Stimulated activated effector memory CD8-positive, alpha-beta T cell treated with anti-CD3 and anti-CD28 coated beads, Interleukin-12 subunit alpha, Interleukin-12 subunit beta, amount 100 ng/mL, for 72 hours (primary cell): ENCODE data around the gene SLC34A3.
"Not testable (repeated sequence)": the region's sequence is repeated elsewhere in the genome, so short reads cannot be mapped to it uniquely, and the experiment has no call there.

Experiments
- ATAC-seq: fragments of 150-1000 bp; cut with Tn5 transposase; 2 replicates; pipeline ENCODE4 v1.10.0; 2021
- DNase-seq, 2 donors: peaks; one replicate each; pipeline ENCODE4 v3.0.0; 2021 to 2022; ENCODE audit warnings: low spot score in 2 of 2
- H3K27ac Mint-ChIP-seq: one replicate; pipeline ENCODE4 v1.8.0; 2022; ENCODE audit warnings: mild to moderate bottlenecking, mixed read lengths
- H3K36me3 Mint-ChIP-seq: one replicate; pipeline ENCODE4 v1.8.0; 2022; ENCODE audit warnings: mild to moderate bottlenecking, mixed read lengths
- H3K4me1 Mint-ChIP-seq: one replicate; pipeline ENCODE4 v1.8.0; 2022; ENCODE audit warnings: mixed read lengths
- H3K4me3 Mint-ChIP-seq: one replicate; pipeline ENCODE4 v1.8.0; 2022; ENCODE audit warnings: mild to moderate bottlenecking, mixed read lengths
- H3K9me3 Mint-ChIP-seq: one replicate; pipeline ENCODE4 v1.8.0; 2022; ENCODE audit warnings: mixed read lengths

SLC34A3 gene

GRCh38 chr9:137239541-137240200, 9.0 kb downstream of the SLC34A3 start:
- H3K4me3 Mint-ChIP-seq, result peak overlapping the region; percentile 85
- peaks cover 48% of the 10 kb centered on the region for H3K36me3 Mint-ChIP-seq
- H3K4me1 Mint-ChIP-seq, result peaks cover 45% of the 10 kb centered on the region
- not testable (repeated sequence) for ATAC-seq, H3K27ac Mint-ChIP-seq, H3K9me3 Mint-ChIP-seq, DNase-seq

- H3K27ac Mint-ChIP-seq, result peak overlapping the region; percentile 98
- DNase-seq, result no peak
These were observed 9.7 kb downstream of the SLC34A3 start for GRCh38 chr9:137240318-137240840.

GRCh38 chr9:137240841-137241489, 10.3 kb downstream of the SLC34A3 start, which contains the start of gene TUBB4B:
Gene TUBB4B, plus strand, starts transcription at chr9:137241287. Its CDS starts 74 bp downstream, at chr9:137241361.
- Mint-ChIP-seq H3K27ac (peak within 1 kb of the TSS; percentile 98), H3K9me3 (no peaks in the 10 kb centered on the region), H3K4me3 (peak within 1 kb of the TSS; percentile 85), H3K4me1 (peaks cover 45% of the 10 kb centered on the region), H3K36me3 (peaks cover 49% of the 10 kb centered on the region)
- peak; percentile 90 to 97 for DNase-seq
- ATAC-seq, result peak; percentile 87

More at GRCh38 chr9:137240318-137240840, 9.7 kb downstream of the SLC34A3 start:
- ATAC-seq, result peak; percentile 46
- H3K4me1 Mint-ChIP-seq, result peaks cover 45% of the 10 kb centered on the region
- H3K4me3 Mint-ChIP-seq, result peak overlapping the region; percentile 85
- H3K36me3 Mint-ChIP-seq, result peaks cover 49% of the 10 kb centered on the region
- no peaks in the 10 kb centered on the region for H3K9me3 Mint-ChIP-seq

GRCh38 chr9:137241490-137242268, 11.0 kb downstream of the SLC34A3 start:
- ATAC-seq (peak; percentile 46), DNase-seq (peak; percentile 64 to 84)
- Mint-ChIP-seq H3K9me3 (no peaks in the 10 kb centered on the region), H3K4me3 (peak overlapping the region; percentile 85), H3K4me1 (peaks cover 45% of the 10 kb centered on the region), H3K27ac (peak overlapping the region; percentile 98), H3K36me3 (peaks cover 49% of the 10 kb centered on the region)

- Mint-ChIP-seq H3K36me3 (peaks cover 49% of the 10 kb centered on the region), H3K27ac (peak overlapping the region; percentile 98), H3K4me3 (peak overlapping the region; percentile 85), H3K9me3 (no peaks in the 10 kb centered on the region), H3K4me1 (peaks cover 45% of the 10 kb centered on the region)
- ATAC-seq (no peak), DNase-seq (no peak)
These were observed 11.8 kb downstream of the SLC34A3 start for GRCh38 chr9:137242269-137243203.

- ATAC-seq, DNase-seq, H3K9me3 Mint-ChIP-seq: not testable (repeated sequence)
- peak overlapping the region; percentile 98 for H3K27ac Mint-ChIP-seq
- peaks cover 43% of the 10 kb centered on the region for H3K4me1 Mint-ChIP-seq
- H3K36me3 Mint-ChIP-seq, result peaks cover 49% of the 10 kb centered on the region
- H3K4me3 Mint-ChIP-seq, result peak overlapping the region; percentile 85
These were observed 12.5 kb downstream of the SLC34A3 start for GRCh38 chr9:137243266-137243625.

DNA sequence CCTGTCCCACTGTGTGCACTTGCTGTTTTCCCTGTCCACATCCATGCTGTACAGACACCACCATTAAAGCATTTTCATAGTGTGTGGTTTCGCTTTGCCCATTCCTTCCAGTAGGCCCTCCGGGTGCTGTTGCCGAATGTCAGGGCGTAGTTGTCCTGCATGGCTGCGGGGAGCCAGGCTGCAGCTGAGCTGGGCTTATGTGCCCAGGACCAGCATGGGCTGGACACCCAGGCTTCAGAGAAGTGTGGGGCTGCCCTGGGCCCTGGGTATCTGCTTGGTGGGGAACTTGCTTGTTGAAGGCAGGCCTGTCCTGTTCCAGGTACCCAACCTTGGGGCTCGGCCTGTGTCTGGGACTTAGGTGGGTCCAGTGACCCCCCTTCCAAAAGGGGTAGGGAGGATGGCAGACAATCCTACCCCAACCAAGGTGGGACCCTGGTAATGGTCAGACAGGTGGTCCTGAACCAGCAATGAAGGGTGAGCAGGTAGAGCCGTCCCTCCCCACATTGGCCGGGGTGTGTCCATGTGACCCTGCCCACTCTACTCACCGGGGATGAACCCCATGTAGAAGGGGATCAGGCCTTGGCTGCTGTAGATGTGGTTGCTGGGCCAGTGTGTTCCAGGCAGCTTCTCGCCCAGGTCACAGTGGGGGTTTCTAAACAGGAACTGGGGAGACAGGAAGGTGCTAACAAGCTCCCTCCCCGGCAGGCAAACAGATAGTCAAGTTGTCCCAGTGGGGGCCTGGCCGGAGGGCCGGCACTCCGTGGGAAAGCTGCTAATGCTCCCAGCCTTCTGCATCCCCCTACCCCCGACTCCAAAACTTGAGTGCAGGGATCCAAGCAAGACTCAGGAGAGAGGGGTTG, 13.2 kb downstream of the SLC34A3 start:
- DNase-seq (no peak), ATAC-seq (no peak)
- Mint-ChIP-seq H3K9me3 (no peaks in the 10 kb centered on the region), H3K27ac (peak overlapping the region; percentile 98), H3K36me3 (peaks cover 47% of the 10 kb centered on the region), H3K4me1 (peaks cover 37% of the 10 kb centered on the region), H3K4me3 (peak overlapping the region; percentile 85)

GRCh38 chr9:137244486-137245449, 14.1 kb downstream of the SLC34A3 start:
- peak in 1 of 2 donors; percentile 1 for DNase-seq
- H3K36me3 Mint-ChIP-seq, result peaks cover 42% of the 10 kb centered on the region
- no peaks in the 10 kb centered on the region for H3K9me3 Mint-ChIP-seq
- H3K4me3 Mint-ChIP-seq, result no peak overlapping the region
- no peak for ATAC-seq
- peak overlapping the region; percentile 98 for H3K27ac Mint-ChIP-seq
- peaks cover 33% of the 10 kb centered on the region for H3K4me1 Mint-ChIP-seq

GRCh38 chr9:137245450-137246421, 15.0 kb downstream of the SLC34A3 start:
- H3K9me3 Mint-ChIP-seq, result no peaks in the 10 kb centered on the region
- DNase-seq (peak in 1 of 2 donors; percentile 5), ATAC-seq (no peak)
- H3K4me1 Mint-ChIP-seq, result peaks cover 33% of the 10 kb centered on the region
- peaks cover 41% of the 10 kb centered on the region for H3K36me3 Mint-ChIP-seq
- H3K4me3 Mint-ChIP-seq, result no peak overlapping the region
- no peak overlapping the region for H3K27ac Mint-ChIP-seq

DNA sequence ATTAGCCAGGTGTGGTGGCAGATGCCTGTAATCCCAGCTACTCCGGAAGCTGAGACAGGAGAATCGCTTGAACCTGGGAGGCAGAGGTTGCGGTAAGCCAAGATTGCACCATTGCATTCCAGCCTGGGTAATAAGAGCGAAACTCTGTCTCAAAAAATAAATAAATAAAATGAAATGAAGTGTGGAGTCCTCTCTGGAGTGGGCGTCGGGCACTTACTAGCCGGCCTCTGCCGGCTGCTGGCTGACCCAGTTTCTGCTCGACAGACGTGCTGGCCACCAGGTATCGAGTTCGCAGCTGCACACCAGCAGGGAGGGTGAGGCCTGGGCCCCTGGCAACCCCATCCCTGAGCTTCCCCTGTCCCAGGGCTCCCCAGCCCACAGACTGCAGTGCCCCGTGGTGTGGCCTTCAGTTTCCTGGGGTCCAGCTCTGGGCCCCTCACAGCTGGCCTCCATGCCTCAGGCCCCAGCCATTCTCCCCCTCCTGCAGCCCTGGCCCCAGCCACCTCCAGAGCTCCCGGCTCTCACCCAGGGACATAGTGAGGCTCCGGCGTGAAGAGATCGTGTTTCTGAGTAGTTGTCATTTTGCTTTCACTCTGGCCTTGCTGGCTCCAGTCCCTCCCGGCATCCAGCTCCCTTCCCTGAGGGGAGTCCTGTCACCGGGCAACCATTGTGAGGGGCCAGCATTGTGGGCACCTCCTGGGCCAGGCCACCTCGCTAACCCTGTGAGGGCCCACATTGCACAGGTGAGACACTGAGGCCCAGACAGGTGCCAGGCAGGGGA, 16.6 kb downstream of the SLC34A3 start:
- Mint-ChIP-seq H3K4me3 (no peak overlapping the region), H3K9me3 (no peaks in the 10 kb centered on the region), H3K27ac (no peak overlapping the region), H3K36me3 (peaks cover 25% of the 10 kb centered on the region), H3K4me1 (peaks cover 23% of the 10 kb centered on the region)
- no peak for ATAC-seq
- DNase-seq, result peak in 1 of 2 donors; percentile 2

GRCh38 chr9:137247916-137248175, 17.1 kb downstream of the SLC34A3 start:
- no peak for DNase-seq
- Mint-ChIP-seq H3K4me1 (peaks cover 18% of the 10 kb centered on the region), H3K36me3 (peaks cover 20% of the 10 kb centered on the region), H3K9me3 (no peaks in the 10 kb centered on the region), H3K4me3 (no peak overlapping the region), H3K27ac (no peak overlapping the region)
- no peak for ATAC-seq
